Endothelial cell of umbilical vein (primary cell): ENCODE results near the gene ZBTB7C. TPM values are rescaled to one million over a fixed set of nuclear protein-coding genes. Genes with fewer than 3 reads are reported as not detected.

Experiments
- BruUV-seq: library from RNA; stranded (reverse); fragments of 400-500 nt; replicated peaks from 2 replicates; lab custom pipeline; 2021; lab: Mats Ljungman, UMichigan
- CTCF ChIA-PET: fragments of 300-600, 350-600 bp; sonication (Branson Sonifier 250); formaldehyde crosslinking; loops from one replicate; lab custom pipeline; 2021; ENCODE audit warnings: antibody characterized with exemption, inconsistent platforms; lab: Charles Lee
- POLR2A ChIA-PET: fragments of 300-600, 350-600 bp; sonication (Branson Sonifier 250); formaldehyde crosslinking; loops from one replicate; lab custom pipeline; 2021; ENCODE audit warnings: antibody characterized with exemption, inconsistent platforms; lab: Charles Lee
- DNase-seq: peaks from one replicate; pipeline ENCODE4 v3.0.0-alpha.2; 2011; ENCODE audit warnings: low read depth, low spot score
- FAIRE-seq: peaks from 2 replicates; lab custom pipeline; 2011; peaks lifted over from hg19 to GRCh38; lab: Jason Lieb, UNC
- H2AFZ ChIP-seq: 2 replicates; pipeline ENCODE4 v1.6.0; 2012; ENCODE audit warnings: low read depth, low read length, control low read depth, inconsistent platforms
- H3K27ac ChIP-seq: 2 replicates; pipeline ENCODE4 v1.5.1; 2011; ENCODE audit warnings: low read depth, mild to moderate bottlenecking, control low read depth, low read length, moderate library complexity; ENCODE audit not compliant: insufficient read depth
- H3K27me3 ChIP-seq, 2 experiments: 2 replicates each; pipeline versions ENCODE4 v1.6.0 to v1.6.1; 2011; ENCODE audit warnings: low read length in 2 of 2, mixed read lengths in 1 of 2; ENCODE audit not compliant: control insufficient read depth in 2 of 2, insufficient read depth in 2 of 2
- H3K36me3 ChIP-seq, 2 experiments: 2 replicates in 1 of 2; 3 replicates in 1 of 2; pipeline ENCODE4 v1.5.1; 2011; ENCODE audit warnings: low read length in 2 of 2, mild to moderate bottlenecking in 1 of 2, moderate library complexity in 1 of 2; ENCODE audit not compliant: control insufficient read depth in 2 of 2, insufficient read depth in 2 of 2; ENCODE audit errors: extremely low read depth in 1 of 2
- H3K4me1 ChIP-seq: 3 replicates; pipeline ENCODE4 v1.5.1; 2011; ENCODE audit warnings: mild to moderate bottlenecking, low read length; ENCODE audit not compliant: control insufficient read depth, insufficient read depth; ENCODE audit errors: extremely low read depth
- H3K4me2 ChIP-seq: 2 replicates; pipeline ENCODE4 v1.6.1; 2011; ENCODE audit warnings: low read length, control low read depth, mixed read lengths; ENCODE audit not compliant: insufficient read depth
- H3K4me3 ChIP-seq, 3 experiments: fragments of 200-600 bp in 1 of 3; sonication (generic), shearing (Covaris generic) in 1 of 3; replicated peaks in 1 of 3; 2 replicates each; pipeline ENCODE4 v1.5.1; 2011 to 2016; ENCODE audit warnings: control low read depth in 3 of 3, low read length in 3 of 3, mild to moderate bottlenecking in 2 of 3, inconsistent platforms in 1 of 3, low read depth in 1 of 3, moderate library complexity in 1 of 3; ENCODE audit not compliant: insufficient read depth in 1 of 3
- H3K79me2 ChIP-seq: 2 replicates; pipeline ENCODE4 v1.6.0; 2012; ENCODE audit warnings: low read length, inconsistent platforms; ENCODE audit not compliant: control insufficient read depth, insufficient read depth
- H3K9ac ChIP-seq: replicated peaks from 2 replicates; pipeline ENCODE3; 2011; ENCODE audit warnings: low read length, control low read depth; ENCODE audit not compliant: insufficient read depth; ENCODE audit errors: extremely low read depth
- H3K9me1 ChIP-seq: replicated peaks from 3 replicates; pipeline ENCODE4 v1.6.0; 2011; ENCODE audit warnings: mild to moderate bottlenecking, low read length; ENCODE audit not compliant: control insufficient read depth, insufficient read depth; ENCODE audit errors: extremely low read depth
- H3K9me3 ChIP-seq: replicated peaks from 2 replicates; pipeline ENCODE4 v1.5.1; 2012; ENCODE audit warnings: low read length, inconsistent platforms; ENCODE audit not compliant: control insufficient read depth, insufficient read depth
- H4K20me1 ChIP-seq: replicated peaks from 2 replicates; pipeline ENCODE3; 2011; ENCODE audit warnings: mild to moderate bottlenecking, low read length; ENCODE audit not compliant: control insufficient read depth, insufficient read depth; ENCODE audit errors: extremely low read depth
- CTCF ChIP-seq, 2 donors: IDR thresholded peaks; 1 replicate in 1 of 2; 2 replicates in 1 of 2; pipeline ENCODE4 v1.5.1; 2011; ENCODE audit warnings: low read length in 2 of 2, mild to moderate bottlenecking in 2 of 2, moderate library complexity in 2 of 2, control low read depth in 1 of 2, inconsistent platforms in 1 of 2, low read depth in 1 of 2; ENCODE audit not compliant: insufficient read depth in 1 of 2; ENCODE audit errors: extremely low read depth in 1 of 2
- EZH2 ChIP-seq: IDR thresholded peaks from 2 replicates; pipeline ENCODE4 v1.6.1; 2012; ENCODE audit warnings: borderline replicate concordance, low read depth, mild to moderate bottlenecking, moderate library complexity, low read length, inconsistent platforms; ENCODE audit not compliant: severe bottlenecking
- FOS ChIP-seq: IDR thresholded peaks from 2 replicates; pipeline ENCODE4 v1.6.1; 2011; ENCODE audit warnings: mild to moderate bottlenecking, low read length, moderate library complexity, borderline replicate concordance; ENCODE audit not compliant: insufficient read depth
- JUN ChIP-seq: IDR thresholded peaks from 2 replicates; pipeline ENCODE4 v1.6.1; 2011; ENCODE audit warnings: borderline replicate concordance, low read depth; ENCODE audit not compliant: insufficient read length, insufficient read depth
- POLR2A ChIP-seq: IDR thresholded peaks from 2 replicates; pipeline ENCODE4 v1.6.1; 2012; ENCODE audit warnings: low read depth, mild to moderate bottlenecking, control low read depth, low read length
- dilution Hi-C: fragments of 300-500 bp; cut with MboI; formaldehyde crosslinking; loops from one replicate; pipeline ENCODE4 v1.15.0; 2019; ENCODE audit warnings: low sequenced_read_pairs; ENCODE audit not compliant: extremely low pct_ligation_motif_present
- intact Hi-C: fragments of 100-400 bp; cut with micrococcal nuclease; formaldehyde crosslinking; loops from one replicate; pipeline ENCODE4 v1.10.0; 2022
- polyA plus RNA-seq, 4 experiments: library from polyadenylated mRNA; depleted of rRNA in 3 of 4; stranded (reverse) in 3 of 4; unstranded in 1 of 4; fragments of >200 nt; gene quantifications; 2 replicates each; pipeline versions ENCODE4 v1.2.1 to v1.2.3, GENCODE V29; 2011 to 2012; ENCODE audit warnings: missing spikeins in 1 of 4
- total RNA-seq: library from RNA; stranded (reverse); gene quantifications from 2 replicates; pipeline ENCODE4 v1.2.3, GENCODE V29; 2021

Gene ZBTB7C
- total and polyA plus RNA-seq, 2 donors (not counting 3 experiments of a cell fraction or from before 2014, with no cell fraction given) = not detected

- no peak for DNase-seq
- intact Hi-C loops = no loop called here
Measured at GRCh38 chr18:48013162-48013561, 396.0 kb downstream of the ZBTB7C start.

More at GRCh38 chr18:48013162-48013561, 396.0 kb downstream of the ZBTB7C start:
- ChIA-PET POLR2A (no interaction called here), CTCF (interaction anchor here (1.6 kb wide), 1 partner anchor 241 kb away, joined by 6 read pairs; no protein-coding TSS in a partner anchor)
- no TSS peak for BruUV-seq
- dilution Hi-C loops = no loop called here
- Histone ChIP-seq H3K27ac (no peak overlapping the region), H3K27me3 (peaks cover 6 to 43% of the 10 kb centered on the region in 2 experiments), H3K4me1 (peaks cover 8% of the 10 kb centered on the region), H3K4me2 (no peak overlapping the region), H3K9ac (no peak overlapping the region), H3K9me1 (no peaks in the 10 kb centered on the region), H2AFZ (no peak overlapping the region), H3K9me3 (no peaks in the 10 kb centered on the region), H3K4me3 (no peak overlapping the region), H4K20me1 (no peaks in the 10 kb centered on the region), H3K36me3 (no peaks in the 10 kb centered on the region), H3K79me2 (no peaks in the 10 kb centered on the region)
- TF ChIP-seq FOS (no peak), EZH2 (no peak), POLR2A (no peak), JUN (no peak), CTCF (IDR thresholded peaks at IDR 0.05; ENCODE audit: extremely low read depth in 1 of 2, insufficient read depth in 1 of 2, low read depth in 1 of 2, low read length in 2 of 2) (no peak)
- no peak for FAIRE-seq
